SK-N-SH (cell line): Measurements from ENCODE around the gene KCNIP4.

Experiments
- CTCF ChIP-seq: fragments of 200-600 bp; sonication (generic); IDR thresholded peaks from 2 replicates; pipeline ENCODE4 v1.6.1; 2017; ENCODE audit warnings: antibody characterized with exemption, mild to moderate bottlenecking, moderate library complexity
- EP300 ChIP-seq, 2 experiments: IDR thresholded peaks; 2 replicates each; pipeline versions ENCODE4 v1.4.0 to v1.6.1; 2012; ENCODE audit warnings: borderline replicate concordance in 1 of 2, low read depth in 1 of 2, low read length in 1 of 2
- EZH2phosphoT487 ChIP-seq: fragments of 200-600 bp; sonication (generic); IDR thresholded peaks from 2 replicates; pipeline ENCODE4 v1.6.1; 2017; ENCODE audit warnings: low read depth, mixed run types, mild to moderate bottlenecking, antibody characterized with exemption, moderate library complexity, borderline replicate concordance
- REST ChIP-seq: IDR thresholded peaks from 2 replicates; pipeline ENCODE4 v1.6.1; 2012; ENCODE audit warnings: mild to moderate bottlenecking, low read depth, low read length, moderate library complexity

DNA sequence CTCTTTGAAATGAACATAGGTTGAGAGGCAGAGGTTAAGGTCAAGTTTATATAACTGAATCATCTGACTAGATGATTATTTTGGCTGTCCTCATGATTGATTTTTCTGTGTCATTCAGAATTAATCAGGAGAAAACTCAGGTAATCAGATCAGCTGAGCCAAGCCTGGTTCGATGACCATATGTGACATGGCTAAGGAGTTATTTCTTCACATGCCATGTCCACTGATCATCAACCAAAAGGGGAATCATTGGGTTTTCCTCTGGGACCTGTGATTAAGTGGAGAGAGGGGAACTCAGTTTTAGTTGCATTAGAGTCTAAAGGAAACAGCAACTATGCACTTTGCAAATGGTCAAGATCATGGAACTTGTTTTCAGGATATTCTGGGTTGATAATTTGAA, 1268.6 kb downstream of the KCNIP4 start:
- TF ChIP-seq EP300 (IDR thresholded peaks at IDR 0.05; ENCODE audit: borderline replicate concordance in 1 of 2, low read depth in 1 of 2, low read length in 1 of 2) (no peak), EZH2phosphoT487 (no peak), CTCF (no peak), REST (no peak)
